B cell (primary cell): ENCODE data around the gene TMEM18. TPM values are rescaled to one million over a fixed set of nuclear protein-coding genes. Genes with fewer than 3 reads are reported as not detected.

ENCODE experiments used
- ATAC-seq: fragments of 200-7000 bp; cut with Tn5 transposase; one replicate; pipeline ENCODE4 v1.10.0; 2021; ENCODE audit warnings: low read depth, mild to moderate bottlenecking, moderate number of reproducible peaks, moderate library complexity
- CTCF ChIA-PET: fragments of 350-600 bp; sonication (Branson Sonifier 250); formaldehyde crosslinking; loops from one replicate; lab custom pipeline; 2021; ENCODE audit warnings: antibody characterized with exemption, inconsistent platforms; lab: Charles Lee
- POLR2A ChIA-PET: fragments of 350-600 bp; sonication (Branson Sonifier 250); formaldehyde crosslinking; loops from one replicate; lab custom pipeline; 2021; ENCODE audit warnings: antibody characterized with exemption; lab: Charles Lee
- DNase-seq: peaks from one replicate; pipeline ENCODE4 v3.0.0; 2013
- H2AFZ ChIP-seq: 2 replicates; pipeline ENCODE4 v1.6.1; 2012; ENCODE audit warnings: mild to moderate bottlenecking, low read depth, low read length; ENCODE audit not compliant: insufficient read depth, poor library complexity, severe bottlenecking
- H3K27ac ChIP-seq, 2 donors: 1 replicate in 1 of 2; 2 replicates in 1 of 2; pipeline ENCODE4 v1.5.1; 2012 to 2013; ENCODE audit warnings: low read length in 2 of 2, mild to moderate bottlenecking in 2 of 2, moderate library complexity in 1 of 2
- H3K27me3 ChIP-seq, 4 experiments: fragments of 200-600 bp in 1 of 4; sonication (generic) in 1 of 4; replicated peaks in 1 of 4; 1 replicate in 2 of 4; 2 replicates in 2 of 4; pipeline versions ENCODE4 v1.6.1 to v1.7.0; 2013 to 2016; ENCODE audit warnings: low read length in 3 of 4, mild to moderate bottlenecking in 2 of 4, mixed read lengths in 1 of 4, moderate library complexity in 1 of 4; ENCODE audit not compliant: insufficient read depth in 4 of 4, control insufficient read depth in 3 of 4; ENCODE audit errors: control extremely low read depth in 1 of 4
- H3K36me3 ChIP-seq, 2 experiments: replicated peaks in 1 of 2; 1 replicate in 1 of 2; 2 replicates in 1 of 2; pipeline versions ENCODE4 v1.6.1 to v1.7.1; 2013; ENCODE audit warnings: low read length in 1 of 2; ENCODE audit not compliant: insufficient read depth in 2 of 2, control insufficient read depth in 1 of 2; ENCODE audit errors: control extremely low read depth in 1 of 2, extremely low read depth in 1 of 2
- H3K4me1 ChIP-seq, 2 donors: fragments of 200-600 bp in 1 of 2; sonication (generic) in 1 of 2; 1 replicate in 1 of 2; 2 replicates in 1 of 2; pipeline versions ENCODE4 v1.5.1 to v1.6.1; 2013 to 2017; ENCODE audit warnings: low read length in 2 of 2; ENCODE audit not compliant: control insufficient read depth in 2 of 2, insufficient read depth in 2 of 2
- H3K4me2 ChIP-seq: replicated peaks from 2 replicates; pipeline ENCODE3; 2012; ENCODE audit warnings: mild to moderate bottlenecking, low read depth, low read length; ENCODE audit not compliant: poor library complexity, severe bottlenecking
- H3K4me3 ChIP-seq, 5 experiments: fragments of 200-600 bp in 1 of 5; sonication (generic) in 1 of 5; 1 replicate in 3 of 5; 2 replicates in 2 of 5; pipeline versions ENCODE4 v1.5.1 to v1.7.0; 2011 to 2016; ENCODE audit warnings: low read length in 4 of 5, mild to moderate bottlenecking in 4 of 5, low read depth in 2 of 5, control low read depth in 1 of 5, moderate library complexity in 1 of 5; ENCODE audit not compliant: insufficient read depth in 1 of 5; ENCODE audit errors: control extremely low read depth in 1 of 5, extremely low read depth in 1 of 5
- H3K79me2 ChIP-seq: fragments of 200-600 bp; sonication (generic); one replicate; pipeline ENCODE4 v1.6.0; 2016; ENCODE audit warnings: low read length; ENCODE audit not compliant: control insufficient read depth, insufficient read depth
- H3K9ac ChIP-seq: fragments of 200-600 bp; sonication (generic); 2 replicates; pipeline ENCODE4 v1.6.1; 2017; ENCODE audit warnings: mild to moderate bottlenecking, low read length, moderate library complexity
- H3K9me3 ChIP-seq, 3 donors: one replicate each; pipeline versions ENCODE4 v1.6.1 to v1.7.1; 2013; ENCODE audit warnings: low read length in 2 of 3; ENCODE audit not compliant: control insufficient read depth in 2 of 3, insufficient read depth in 1 of 3; ENCODE audit errors: control extremely low read depth in 1 of 3
- H4K20me1 ChIP-seq: 2 replicates; pipeline ENCODE4 v1.6.0; 2012; ENCODE audit warnings: mild to moderate bottlenecking, low read length; ENCODE audit not compliant: insufficient read depth, control insufficient read depth, poor library complexity, severe bottlenecking
- H3K27ac Mint-ChIP-seq: one replicate; pipeline ENCODE4 v1.8.0; 2021; ENCODE audit warnings: mixed read lengths
- H3K27me3 Mint-ChIP-seq: one replicate; pipeline ENCODE4 v1.8.0; 2021; ENCODE audit warnings: mixed read lengths
- H3K4me1 Mint-ChIP-seq: one replicate; pipeline ENCODE4 v1.8.0; 2021; ENCODE audit warnings: mixed read lengths
- H3K4me3 Mint-ChIP-seq: one replicate; pipeline ENCODE4 v1.8.0; 2021; ENCODE audit warnings: mixed read lengths
- H3K9me3 Mint-ChIP-seq: one replicate; pipeline ENCODE4 v1.8.0; 2022; ENCODE audit warnings: mixed read lengths; ENCODE audit not compliant: insufficient read depth
- CTCF ChIP-seq: fragments of 200-600 bp; IDR thresholded peaks from one replicate; pipeline ENCODE4 v1.8.0; 2022; ENCODE audit warnings: antibody characterized with exemption, mild to moderate bottlenecking
- EZH2 ChIP-seq: IDR thresholded peaks from 2 replicates; pipeline ENCODE4 v1.6.1; 2012; ENCODE audit warnings: borderline replicate concordance, low read depth, mild to moderate bottlenecking, moderate library complexity, low read length; ENCODE audit not compliant: insufficient read depth, poor library complexity, severe bottlenecking
- WGBS: methylation state at CpG from one replicate; pipeline ENCODE4 v1.1.5; 2013; ENCODE audit warnings: missing lambda C conversion rate; ENCODE audit not compliant: insufficient coverage; 5-methylcytosine and 5-hydroxymethylcytosine counted together
- intact Hi-C: fragments of 100-400 bp; cut with micrococcal nuclease; formaldehyde crosslinking; loops from one replicate; pipeline ENCODE4 v1.10.0; 2022
- polyA plus RNA-seq: library from polyadenylated mRNA; depleted of rRNA; stranded (reverse); fragments of >200 nt; gene quantifications from 2 replicates; pipeline ENCODE4 v1.2.3, GENCODE V29; 2012
- total RNA-seq, 2 donors: library from RNA; stranded (reverse); fragments of 120-200 nt in 1 of 2; gene quantifications; 1 replicate in 1 of 2; 2 replicates in 1 of 2; pipeline versions ENCODE4 v1.2.3 to v1.2.4, GENCODE V29; 2013 to 2022

Gene TMEM18
- total and polyA plus RNA-seq, 2 donors (not counting 1 experiment from before 2014, with no cell fraction given) = 14.4 to 38.5 TPM

- peak overlapping the region; percentile 13 for H3K4me3 Mint-ChIP-seq
- Histone ChIP-seq H3K4me2 (no peak overlapping the region), H3K4me3 (no peak overlapping the region), H3K27ac (no peak overlapping the region), H2AFZ (no peak overlapping the region), H3K9me3 (peaks cover 0 to 5% (median 2%) of the 10 kb centered on the region in 3 donors), H3K27me3 (no peaks in the 10 kb centered on the region), H3K36me3 (peaks cover 5 to 67% of the 10 kb centered on the region in 2 experiments), H3K4me1 (peaks cover 4 to 28% of the 10 kb centered on the region in 2 donors), H4K20me1 (peaks cover 36% of the 10 kb centered on the region), H3K79me2 (peaks cover 30% of the 10 kb centered on the region), H3K9ac (no peak overlapping the region)
- ATAC-seq (no peak), DNase-seq (no peak)
- peaks cover 40% of the 10 kb centered on the region for H3K4me1 Mint-ChIP-seq
- WGBS = 94% methylated on average over 7 of the region's 9 CpGs
- H3K27ac Mint-ChIP-seq = peak overlapping the region; percentile 43
- H3K27me3 Mint-ChIP-seq = no peaks in the 10 kb centered on the region
- intact Hi-C loops = no loop called here
- no peaks in the 10 kb centered on the region for H3K9me3 Mint-ChIP-seq
- ChIA-PET POLR2A (no interaction called here), CTCF (no interaction called here)
- no peak for TF ChIP-seq EZH2
- TF ChIP-seq CTCF = no peak
These were observed 6.1 kb downstream of the TMEM18 start for GRCh38 chr2:671072-671471.

- DNase-seq (no peak), ATAC-seq (no peak)
- H3K4me1 Mint-ChIP-seq = peaks cover 36% of the 10 kb centered on the region
- TF ChIP-seq CTCF (no peak), EZH2 (no peak)
- ChIA-PET CTCF (no interaction called here), POLR2A (no interaction called here)
- 98% methylated on average over 18 of the region's 18 CpGs for WGBS
- H3K27ac Mint-ChIP-seq = no peak overlapping the region
- Histone ChIP-seq H3K4me3 (no peak overlapping the region), H3K27me3 (no peaks in the 10 kb centered on the region), H3K9ac (no peak overlapping the region), H3K4me2 (no peak overlapping the region), H3K4me1 (peaks cover 4 to 24% of the 10 kb centered on the region in 2 donors), H3K36me3 (peaks cover 5 to 71% of the 10 kb centered on the region in 2 experiments), H3K79me2 (peaks cover 30% of the 10 kb centered on the region), H3K27ac (no peak overlapping the region), H3K9me3 (peaks cover 0 to 10% (median 6%) of the 10 kb centered on the region in 3 donors), H2AFZ (no peak overlapping the region), H4K20me1 (peaks cover 36% of the 10 kb centered on the region)
- H3K4me3 Mint-ChIP-seq = peak overlapping the region; percentile 13
- intact Hi-C loops = no loop called here
- H3K27me3 Mint-ChIP-seq = no peaks in the 10 kb centered on the region
- peaks cover 2% of the 10 kb centered on the region for H3K9me3 Mint-ChIP-seq
These were observed 6.6 kb downstream of the TMEM18 start for GRCh38 chr2:670637-671036.
